Vagina (tissue), 2 donors: ENCODE data around the gene KLHL22.

ENCODE experiments used
- POLR2A ChIP-seq, 2 donors: fragments of 450-650 bp; IDR thresholded peaks; one replicate each; pipeline ENCODE4 v1.6.1; 2017; ENCODE audit warnings: antibody characterized with exemption in 2 of 2, mild to moderate bottlenecking in 2 of 2, moderate library complexity in 2 of 2
- POLR2AphosphoS5 ChIP-seq, 2 donors: sonication (generic); formaldehyde crosslinking; IDR thresholded peaks; one replicate each; pipeline ENCODE4 v1.9.0; 2017; ENCODE audit warnings: antibody characterized with exemption in 2 of 2, mild to moderate bottlenecking in 2 of 2, low read depth in 1 of 2; ENCODE audit not compliant: insufficient read depth in 1 of 2

DNA sequence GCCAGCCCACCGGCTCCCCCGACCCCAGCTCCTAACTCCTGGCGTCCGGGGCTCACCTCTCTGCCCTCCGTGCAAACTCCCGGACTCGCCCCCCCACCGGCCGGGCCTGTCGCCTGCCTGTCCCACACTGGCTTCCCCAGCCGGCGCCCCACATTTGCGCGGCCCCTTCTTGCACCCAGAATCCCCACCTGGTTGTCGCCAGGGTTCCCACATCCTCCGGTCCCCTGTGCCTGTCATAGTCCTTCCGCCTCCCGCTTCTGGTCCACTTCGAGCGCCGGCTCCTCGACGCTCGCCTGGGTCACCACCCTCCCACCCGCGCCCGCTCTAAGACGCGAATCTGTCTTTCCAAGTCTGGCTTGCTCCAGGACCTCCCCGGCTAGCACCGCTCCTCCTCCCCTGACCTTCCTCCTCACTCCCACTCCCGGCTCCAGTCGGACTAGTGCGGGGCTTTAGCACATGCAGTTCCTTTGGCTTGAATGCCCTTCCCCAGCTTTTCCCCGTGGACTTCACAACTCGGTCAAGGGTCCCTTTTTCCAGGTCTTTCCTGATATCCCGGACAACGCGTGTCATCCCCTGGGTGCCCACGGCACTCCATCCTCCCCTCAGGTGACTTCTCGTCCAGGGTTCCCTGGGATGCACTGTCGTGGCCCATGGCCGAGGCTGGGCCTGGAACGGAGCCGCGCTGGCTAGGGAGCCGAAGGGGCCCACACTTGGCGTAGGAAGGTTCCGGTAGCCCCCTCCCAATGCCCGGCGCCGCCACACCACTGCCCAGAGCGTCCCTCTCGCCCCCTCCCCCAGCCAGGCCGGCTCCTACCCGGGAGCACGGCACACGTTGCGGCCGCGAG, 58.6 kb downstream of the KLHL22 start:
- peak in 1 of 2 donors; percentile 25 for TF ChIP-seq POLR2AphosphoS5 (IDR thresholded peaks at IDR 0.05; ENCODE audit: insufficient read depth in 1 of 2, low read depth in 1 of 2)
- no peak for TF ChIP-seq POLR2A (IDR thresholded peaks at IDR 0.05)
